IMR-90 (cell line): Measurements from ENCODE around the gene C10orf90.

ENCODE experiments used
- CEBPB ChIP-seq: IDR thresholded peaks from 2 replicates; pipeline ENCODE4 v1.6.1; 2012; ENCODE audit warnings: low read depth, low read length, improper control_type of control experiment
- CHD1 ChIP-seq: IDR thresholded peaks from 2 replicates; pipeline ENCODE4 v1.6.1; 2012; ENCODE audit warnings: low read depth, low read length, improper control_type of control experiment
- CTCF ChIP-seq: conservative IDR thresholded peaks from 2 replicates; pipeline ENCODE4 v1.5.1; 2012; ENCODE audit warnings: mild to moderate bottlenecking, low read depth, low read length, improper control_type of control experiment
- MAFK ChIP-seq: IDR thresholded peaks from 2 replicates; pipeline ENCODE4 v1.6.1; 2012; ENCODE audit warnings: low read depth, low read length, improper control_type of control experiment
- MAZ ChIP-seq: IDR thresholded peaks from 2 replicates; pipeline ENCODE4 v1.6.1; 2012; ENCODE audit warnings: low read depth, mild to moderate bottlenecking, low read length, improper control_type of control experiment, moderate library complexity, borderline replicate concordance
- MXI1 ChIP-seq: IDR thresholded peaks from 2 replicates; pipeline ENCODE4 v1.6.1; 2012; ENCODE audit warnings: low read depth, mild to moderate bottlenecking, low read length, moderate library complexity, borderline replicate concordance
- POLR2A ChIP-seq: IDR thresholded peaks from 2 replicates; pipeline ENCODE4 v1.6.1; 2012; ENCODE audit warnings: mild to moderate bottlenecking, low read depth, low read length
- RAD21 ChIP-seq: IDR thresholded peaks from 2 replicates; pipeline ENCODE4 v1.6.1; 2012; ENCODE audit warnings: low read length, improper control_type of control experiment
- RCOR1 ChIP-seq: IDR thresholded peaks from 2 replicates; pipeline ENCODE4 v1.6.1; 2012; ENCODE audit warnings: mild to moderate bottlenecking, low read length, improper control_type of control experiment; ENCODE audit not compliant: insufficient replicate concordance
- TF ChIP-seq, protein P1 (sequence below): fragments of 150-350 bp; IDR thresholded peaks from 2 replicates; pipeline ENCODE4 v1.6.1; 2017; ENCODE audit warnings: mild to moderate bottlenecking, antibody characterized with exemption, low read length, low read depth

DNA sequence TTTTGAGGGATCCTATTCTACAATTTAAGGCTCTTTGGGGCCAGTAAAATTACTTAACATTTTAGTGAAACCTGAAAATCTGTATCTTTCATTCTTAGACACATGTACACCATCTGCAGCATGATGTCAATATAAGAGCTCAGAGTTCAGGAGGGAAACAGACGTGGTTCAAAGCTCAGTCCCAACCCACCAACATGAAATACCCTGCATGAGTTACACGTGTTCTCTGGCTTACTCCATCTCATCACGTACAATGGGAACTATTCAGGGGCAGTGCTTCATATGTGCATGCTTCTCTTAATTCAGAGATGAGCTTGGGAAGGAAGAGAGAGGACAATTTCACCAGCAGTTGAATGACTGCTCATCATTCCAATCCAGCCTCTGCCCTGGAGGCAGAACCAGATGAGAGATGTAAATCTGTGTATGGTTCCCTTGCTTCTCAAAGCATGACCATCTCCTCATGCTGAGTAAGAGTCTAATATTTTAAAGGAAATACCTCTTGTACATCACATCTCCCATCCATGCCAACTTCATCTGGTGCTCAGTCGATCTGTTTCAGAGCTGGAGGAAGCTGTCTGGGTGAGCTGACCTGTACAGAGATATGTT lies 253.2 kb downstream of the C10orf90 start:
- TF ChIP-seq MXI1: no peak
- TF ChIP-seq POLR2A: no peak
- no peak for TF ChIP-seq CTCF
- no peak for TF ChIP-seq RCOR1
- no peak for TF ChIP-seq CHD1
- TF ChIP-seq CEBPB: no peak
- no peak for TF ChIP-seq MAZ
- TF ChIP-seq RAD21: no peak
- TF ChIP-seq, protein P1, sequence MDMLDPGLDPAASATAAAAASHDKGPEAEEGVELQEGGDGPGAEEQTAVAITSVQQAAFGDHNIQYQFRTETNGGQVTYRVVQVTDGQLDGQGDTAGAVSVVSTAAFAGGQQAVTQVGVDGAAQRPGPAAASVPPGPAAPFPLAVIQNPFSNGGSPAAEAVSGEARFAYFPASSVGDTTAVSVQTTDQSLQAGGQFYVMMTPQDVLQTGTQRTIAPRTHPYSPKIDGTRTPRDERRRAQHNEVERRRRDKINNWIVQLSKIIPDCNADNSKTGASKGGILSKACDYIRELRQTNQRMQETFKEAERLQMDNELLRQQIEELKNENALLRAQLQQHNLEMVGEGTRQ: no peak
- TF ChIP-seq MAFK: no peak
